SU-DHL-6 (cell line): ENCODE data around the gene PRDM16.

Experiments used
- CTCF ChIP-seq: fragments of 200-600 bp; sonication (generic); IDR thresholded peaks from one replicate; pipeline ENCODE4 v1.5.1; 2017; ENCODE audit warnings: antibody characterized with exemption, mild to moderate bottlenecking, low read length, moderate library complexity; ENCODE audit not compliant: insufficient read depth, poor library complexity, severe bottlenecking
- EZH2phosphoT487 ChIP-seq: fragments of 200-600 bp; sonication (generic), shearing (Covaris generic); conservative IDR thresholded peaks from 2 replicates; pipeline ENCODE4 v1.6.1; 2018; ENCODE audit warnings: mild to moderate bottlenecking, antibody characterized with exemption, low read length, moderate library complexity, mixed read lengths

- TF ChIP-seq CTCF (no peak), EZH2phosphoT487 (no peak)
Observed at GRCh38 chr1:3366126-3367051, 297.4 kb downstream of the PRDM16 start.
